A549 (cell line): ENCODE results near the gene IGF1R. TPM values are rescaled to one million over a fixed set of nuclear protein-coding genes. Genes with fewer than 3 reads are reported as not detected.

Source experiments
- ATAC-seq, 2 experiments: fragments of 200-7000 bp in 1 of 2; fragments of >200 bp in 1 of 2; cut with Nextera tagmentation in 1 of 2; cut with Tn5 transposase in 1 of 2; 3 replicates each; pipeline versions ENCODE4 v1.8.0 to v1.9.1; 2018 to 2020; ENCODE audit warnings: mild to moderate bottlenecking in 1 of 2, moderate library complexity in 1 of 2
- CTCF ChIA-PET: fragments of 300-600 bp; sonication (Branson Sonifier 250); formaldehyde crosslinking; extraction: SDS; loops from one replicate; lab custom pipeline; 2021; ENCODE audit warnings: antibody characterized with exemption, inconsistent platforms; lab: Yijun Ruan, JAX
- POLR2A ChIA-PET: fragments of 350-600 bp; formaldehyde crosslinking; extraction: SDS; loops from one replicate; lab custom pipeline; 2021; ENCODE audit warnings: antibody characterized with exemption, inconsistent platforms; lab: Yijun Ruan, JAX
- DNase-seq, 2 experiments: peaks; one replicate each; pipeline versions ENCODE4 v3.0.0 to v3.0.0-alpha.2; 2011 to 2016; ENCODE audit warnings: low read depth in 1 of 2, low spot score in 1 of 2
- FAIRE-seq: peaks from 2 replicates; lab custom pipeline; 2011; peaks lifted over from hg19 to GRCh38; lab: Jason Lieb, UNC
- H3K27ac ChIP-seq, 2 experiments: fragments of >200 bp; sonication (Bioruptor Twin); formaldehyde crosslinking; 3 replicates each; pipeline ENCODE4 v1.5.1; 2016 to 2017
- H3K4me1 ChIP-seq: fragments of >200 bp; sonication (Bioruptor Twin); formaldehyde crosslinking; 3 replicates; pipeline ENCODE4 v1.6.1; 2016
- H3K4me2 ChIP-seq: fragments of >200 bp; sonication (Bioruptor Twin); formaldehyde crosslinking; 3 replicates; pipeline ENCODE4 v1.6.1; 2016
- H3K4me3 ChIP-seq: fragments of >200 bp; sonication (Bioruptor Twin); formaldehyde crosslinking; 3 replicates; pipeline ENCODE4 v1.5.1; 2016
- H3K9me3 ChIP-seq: fragments of >200 bp; sonication (Bioruptor Twin); formaldehyde crosslinking; 3 replicates; pipeline ENCODE4 v1.6.1; 2016
- CBX2 ChIP-seq: fragments of 200-600 bp; sonication (generic); IDR thresholded peaks from 2 replicates; pipeline ENCODE4 v1.6.1; 2016; ENCODE audit warnings: low read depth, mild to moderate bottlenecking, borderline replicate concordance
- CEBPB ChIP-seq, 2 experiments: fragments of >200 bp in 1 of 2; sonication (Bioruptor Twin) in 1 of 2; formaldehyde crosslinking in 1 of 2; IDR thresholded peaks; 2 replicates each; pipeline ENCODE4 v1.6.1; 2012 to 2016
- CHD2 ChIP-seq: fragments of 150-350 bp; IDR thresholded peaks from 2 replicates; pipeline ENCODE4 v1.6.1; 2014; ENCODE audit warnings: low read length; ENCODE audit not compliant: partially characterized antibody
- EHMT2 ChIP-seq: fragments of 200-600 bp; sonication (generic); IDR thresholded peaks from 2 replicates; pipeline ENCODE4 v1.6.1; 2016; ENCODE audit warnings: antibody characterized with exemption, low read depth, mild to moderate bottlenecking, moderate library complexity
- FOSL2 ChIP-seq, 2 experiments: fragments of 450-650 bp in 1 of 2; fragments of >200 bp in 1 of 2; sonication (Bioruptor Twin) in 1 of 2; formaldehyde crosslinking; IDR thresholded peaks; 2 replicates each; pipeline versions ENCODE4 v1.5.0 to v1.6.1; 2016 to 2020; ENCODE audit warnings: mild to moderate bottlenecking in 1 of 2, moderate library complexity in 1 of 2
- HDAC2 ChIP-seq: fragments of 200-600 bp; sonication (generic); IDR thresholded peaks from 2 replicates; pipeline ENCODE4 v1.6.1; 2016
- HOXB13 ChIP-seq: fragments of 250-450 bp; sonication (Bioruptor Pico); IDR thresholded peaks from 2 replicates; pipeline ENCODE4 v1.5.0; 2020; ENCODE audit warnings: low read depth, mild to moderate bottlenecking, moderate library complexity
- HOXB5 ChIP-seq: fragments of 250-450 bp; sonication (Bioruptor Pico); IDR thresholded peaks from 2 replicates; pipeline ENCODE4 v1.5.0; 2020; ENCODE audit warnings: mild to moderate bottlenecking, moderate library complexity
- JUNB ChIP-seq: fragments of >200 bp; sonication (Bioruptor Twin); formaldehyde crosslinking; IDR thresholded peaks from 2 replicates; pipeline ENCODE4 v1.6.1; 2016
- KDM5A ChIP-seq: fragments of 200-600 bp; sonication (generic); IDR thresholded peaks from 2 replicates; pipeline ENCODE4 v1.6.1; 2016; ENCODE audit warnings: antibody characterized with exemption, mild to moderate bottlenecking
- WGBS: methylation state at CpG from one replicate; pipeline ENCODE4 v1.1.6; 2017; ENCODE audit errors: missing lambda C conversion rate; 5-methylcytosine and 5-hydroxymethylcytosine counted together
- polyA plus RNA-seq, 4 experiments: library from polyadenylated mRNA; depleted of rRNA in 3 of 4; stranded (reverse); fragments of >200 nt; fragmentation: RNase III in 1 of 4; extraction: RNeasy Plus Mini Kit Qiagen cat#74134 plus additional on column Dnase treatment in 1 of 4; gene quantifications; 2 replicates in 3 of 4; 3 replicates in 1 of 4; pipeline ENCODE4 v1.2.3, GENCODE V29; 2011 to 2017
- TF ChIP-seq, protein P1 (sequence below): fragments of 250-450 bp; sonication (Bioruptor Pico); IDR thresholded peaks from 2 replicates; pipeline ENCODE4 v1.5.0; 2020; ENCODE audit warnings: low read depth, mild to moderate bottlenecking, moderate library complexity
- TF ChIP-seq, protein P2 (sequence below): fragments of >200 bp; sonication (Bioruptor Twin); formaldehyde crosslinking; IDR thresholded peaks from 3 replicates; pipeline ENCODE4 v1.6.1; 2016
- TF ChIP-seq, protein P3 (sequence below): fragments of >200 bp; sonication (Bioruptor Twin); formaldehyde crosslinking; IDR thresholded peaks from 3 replicates; pipeline ENCODE4 v1.5.1; 2016
- TF ChIP-seq, protein P4 (sequence below): fragments of 150-350 bp; IDR thresholded peaks from 2 replicates; pipeline ENCODE4 v1.6.1; 2014; ENCODE audit warnings: low read depth, mild to moderate bottlenecking, low read length
- TF ChIP-seq, protein P5 (sequence below): fragments of 450-650 bp; IDR thresholded peaks from 2 replicates; pipeline ENCODE4 v1.6.1; 2014; ENCODE audit warnings: antibody characterized with exemption

IGF1R gene
- polyA plus RNA-seq, 2 of the 4 experiments (the other 2 are of a cell fraction) = 42.6 to 69.5 TPM

DNA sequence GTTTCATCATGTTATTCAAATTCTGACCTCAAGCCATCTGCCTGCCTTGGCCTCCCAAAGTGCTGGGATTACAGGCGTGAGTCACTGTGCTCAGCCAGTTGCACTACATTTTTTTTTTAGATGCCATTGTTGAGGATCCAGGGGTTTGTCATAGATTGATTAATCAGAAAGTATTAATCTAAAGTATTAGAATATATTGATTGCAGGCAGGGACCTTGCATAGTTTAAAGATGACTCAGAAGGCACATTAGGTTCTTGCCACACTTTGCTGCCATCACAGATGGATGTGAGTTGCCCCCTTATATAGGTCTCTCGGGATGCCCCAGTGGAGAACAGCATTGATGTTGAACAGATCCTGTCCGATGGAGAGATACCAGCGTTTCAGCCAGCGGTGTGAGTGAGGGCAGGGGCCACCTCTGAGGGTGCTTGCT lies 41.1 kb downstream of the IGF1R start:
- no peak for DNase-seq
- ChIA-PET CTCF (interaction anchor here (0.7 to 3.4 kb wide), 4 partner anchors 46 to 90 kb away, joined by 3 to 14 read pairs (median 3); no protein-coding TSS in a partner anchor), POLR2A (no interaction called here)
- no peak for TF ChIP-seq HOXB13
- TF ChIP-seq, protein P1, sequence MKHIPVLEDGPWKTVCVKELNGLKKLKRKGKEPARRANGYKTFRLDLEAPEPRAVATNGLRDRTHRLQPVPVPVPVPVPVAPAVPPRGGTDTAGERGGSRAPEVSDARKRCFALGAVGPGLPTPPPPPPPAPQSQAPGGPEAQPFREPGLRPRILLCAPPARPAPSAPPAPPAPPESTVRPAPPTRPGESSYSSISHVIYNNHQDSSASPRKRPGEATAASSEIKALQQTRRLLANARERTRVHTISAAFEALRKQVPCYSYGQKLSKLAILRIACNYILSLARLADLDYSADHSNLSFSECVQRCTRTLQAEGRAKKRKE = no peak
- TF ChIP-seq CHD2 = no peak
- no peak for TF ChIP-seq HOXB5 (CRISPR knock-in tag)
- peak; percentile 27; the same call in 1 of the 2 replicates for TF ChIP-seq FOSL2 (IDR thresholded peaks at IDR 0.05)
- TF ChIP-seq FOSL2 (CRISPR knock-in tag; IDR thresholded peaks at IDR 0.05) = peak; percentile 52
- TF ChIP-seq, protein P2, sequence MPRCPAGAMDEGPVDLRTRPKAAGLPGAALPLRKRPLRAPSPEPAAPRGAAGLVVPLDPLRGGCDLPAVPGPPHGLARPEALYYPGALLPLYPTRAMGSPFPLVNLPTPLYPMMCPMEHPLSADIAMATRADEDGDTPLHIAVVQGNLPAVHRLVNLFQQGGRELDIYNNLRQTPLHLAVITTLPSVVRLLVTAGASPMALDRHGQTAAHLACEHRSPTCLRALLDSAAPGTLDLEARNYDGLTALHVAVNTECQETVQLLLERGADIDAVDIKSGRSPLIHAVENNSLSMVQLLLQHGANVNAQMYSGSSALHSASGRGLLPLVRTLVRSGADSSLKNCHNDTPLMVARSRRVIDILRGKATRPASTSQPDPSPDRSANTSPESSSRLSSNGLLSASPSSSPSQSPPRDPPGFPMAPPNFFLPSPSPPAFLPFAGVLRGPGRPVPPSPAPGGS = no peak
- FAIRE-seq = no peak
- Histone ChIP-seq H3K4me1 (peaks cover 94% of the 10 kb centered on the region), H3K9me3 (no peaks in the 10 kb centered on the region), H3K4me3 (no peak overlapping the region), H3K27ac (peak overlapping the region in 1 of 2 experiments; percentile 42; a peak in 2 of 6 replicates), H3K4me2 (peak overlapping the region; percentile 24; the same call in 2 of the 3 replicates)
- peak in 1 of 2 experiments; percentile 5; a peak in 1 of 6 replicates for ATAC-seq
- 86% methylated on average over 5 of the region's 5 CpGs for WGBS

DNA sequence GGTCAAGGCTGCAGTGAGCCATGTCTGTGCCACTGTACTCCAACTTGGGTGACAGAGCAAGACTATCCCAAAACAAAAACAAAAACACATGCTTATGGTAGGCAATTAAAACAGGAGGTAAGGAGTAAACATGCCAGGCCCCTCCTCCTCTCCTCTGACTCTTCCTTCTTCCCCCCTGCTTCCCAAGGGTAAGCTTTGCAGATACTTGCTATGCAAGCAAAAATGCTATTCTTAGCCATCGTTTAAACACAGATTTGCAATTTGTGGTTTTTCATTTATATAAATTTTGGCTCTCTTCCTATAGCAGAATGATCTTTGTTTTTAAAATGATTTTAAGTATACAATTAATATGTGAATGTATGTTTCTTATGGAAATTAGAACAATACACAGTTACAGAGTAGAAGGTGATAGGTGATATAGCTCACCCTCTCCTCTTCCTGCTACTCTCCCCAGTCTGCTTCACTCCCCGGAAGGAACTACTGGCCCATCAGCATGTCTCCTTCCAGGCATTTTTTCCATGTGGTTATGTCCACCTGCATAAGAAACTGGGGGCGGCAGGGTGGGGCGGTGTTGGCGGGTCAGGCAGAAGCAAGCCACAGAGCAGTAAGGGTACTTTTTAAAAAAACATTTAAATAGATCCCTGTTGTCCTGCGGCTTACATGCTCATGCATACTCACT lies 42.1 kb downstream of the IGF1R start:
- Histone ChIP-seq H3K4me2 (no peak overlapping the region), H3K4me1 (peaks cover 94% of the 10 kb centered on the region), H3K9me3 (no peaks in the 10 kb centered on the region), H3K27ac (no peak overlapping the region), H3K4me3 (no peak overlapping the region)
- WGBS = 87% methylated on average over 6 of the region's 6 CpGs
- ATAC-seq = no peak
- ChIA-PET CTCF (interaction anchor here (0.6 to 3.4 kb wide), 6 partner anchors 9 to 244 kb away, joined by 3 to 14 read pairs (median 4); no protein-coding TSS in a partner anchor), POLR2A (no interaction called here)
- TF ChIP-seq, protein P3, sequence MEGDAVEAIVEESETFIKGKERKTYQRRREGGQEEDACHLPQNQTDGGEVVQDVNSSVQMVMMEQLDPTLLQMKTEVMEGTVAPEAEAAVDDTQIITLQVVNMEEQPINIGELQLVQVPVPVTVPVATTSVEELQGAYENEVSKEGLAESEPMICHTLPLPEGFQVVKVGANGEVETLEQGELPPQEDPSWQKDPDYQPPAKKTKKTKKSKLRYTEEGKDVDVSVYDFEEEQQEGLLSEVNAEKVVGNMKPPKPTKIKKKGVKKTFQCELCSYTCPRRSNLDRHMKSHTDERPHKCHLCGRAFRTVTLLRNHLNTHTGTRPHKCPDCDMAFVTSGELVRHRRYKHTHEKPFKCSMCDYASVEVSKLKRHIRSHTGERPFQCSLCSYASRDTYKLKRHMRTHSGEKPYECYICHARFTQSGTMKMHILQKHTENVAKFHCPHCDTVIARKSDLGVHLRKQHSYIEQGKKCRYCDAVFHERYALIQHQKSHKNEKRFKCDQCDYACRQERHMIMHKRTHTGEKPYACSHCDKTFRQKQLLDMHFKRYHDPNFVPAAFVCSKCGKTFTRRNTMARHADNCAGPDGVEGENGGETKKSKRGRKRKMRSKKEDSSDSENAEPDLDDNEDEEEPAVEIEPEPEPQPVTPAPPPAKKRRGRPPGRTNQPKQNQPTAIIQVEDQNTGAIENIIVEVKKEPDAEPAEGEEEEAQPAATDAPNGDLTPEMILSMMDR = no peak
- no peak for TF ChIP-seq EHMT2
- no peak for TF ChIP-seq JUNB
- no peak for TF ChIP-seq HDAC2
- no peak for TF ChIP-seq CEBPB (IDR thresholded peaks at IDR 0.05)
- TF ChIP-seq, protein P4, sequence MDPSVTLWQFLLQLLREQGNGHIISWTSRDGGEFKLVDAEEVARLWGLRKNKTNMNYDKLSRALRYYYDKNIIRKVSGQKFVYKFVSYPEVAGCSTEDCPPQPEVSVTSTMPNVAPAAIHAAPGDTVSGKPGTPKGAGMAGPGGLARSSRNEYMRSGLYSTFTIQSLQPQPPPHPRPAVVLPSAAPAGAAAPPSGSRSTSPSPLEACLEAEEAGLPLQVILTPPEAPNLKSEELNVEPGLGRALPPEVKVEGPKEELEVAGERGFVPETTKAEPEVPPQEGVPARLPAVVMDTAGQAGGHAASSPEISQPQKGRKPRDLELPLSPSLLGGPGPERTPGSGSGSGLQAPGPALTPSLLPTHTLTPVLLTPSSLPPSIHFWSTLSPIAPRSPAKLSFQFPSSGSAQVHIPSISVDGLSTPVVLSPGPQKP = no peak
- no peak for TF ChIP-seq FOSL2 (IDR thresholded peaks at IDR 0.05)
- no peak for TF ChIP-seq FOSL2 (CRISPR knock-in tag; IDR thresholded peaks at IDR 0.05)
- TF ChIP-seq, protein P5, sequence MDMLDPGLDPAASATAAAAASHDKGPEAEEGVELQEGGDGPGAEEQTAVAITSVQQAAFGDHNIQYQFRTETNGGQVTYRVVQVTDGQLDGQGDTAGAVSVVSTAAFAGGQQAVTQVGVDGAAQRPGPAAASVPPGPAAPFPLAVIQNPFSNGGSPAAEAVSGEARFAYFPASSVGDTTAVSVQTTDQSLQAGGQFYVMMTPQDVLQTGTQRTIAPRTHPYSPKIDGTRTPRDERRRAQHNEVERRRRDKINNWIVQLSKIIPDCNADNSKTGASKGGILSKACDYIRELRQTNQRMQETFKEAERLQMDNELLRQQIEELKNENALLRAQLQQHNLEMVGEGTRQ = no peak
- no peak for TF ChIP-seq KDM5A
- no peak for TF ChIP-seq CBX2
- no peak for DNase-seq
- FAIRE-seq = no peak
